HEK293 (cell line): ENCODE data around the gene MFSD2A.
A peak's percentile ranks its signal among the peaks of the same experiment; 100 is the strongest.

Source experiments
- CTCF ChIA-PET: fragments of 350-600 bp; formaldehyde crosslinking; extraction: SDS; loops from one replicate; lab custom pipeline; 2021; ENCODE audit warnings: antibody characterized with exemption; lab: Yijun Ruan, JAX
- POLR2A ChIA-PET: fragments of 300-600 bp; formaldehyde crosslinking; extraction: SDS; loops from one replicate; lab custom pipeline; 2020; ENCODE audit warnings: antibody characterized with exemption, inconsistent platforms; lab: Yijun Ruan, JAX
- H3K27ac ChIP-seq: fragments of 200-500 bp; sonication (Bioruptor generic); 2 replicates; pipeline ENCODE4 v1.5.1; 2014; ENCODE audit warnings: low read depth, low read length, control low read depth, inconsistent platforms; ENCODE audit errors: extremely low read depth
- H3K36me3 ChIP-seq, 2 experiments: fragments of 200-500 bp in 1 of 2; sonication (Bioruptor generic) in 1 of 2; 1 replicate in 1 of 2; 2 replicates in 1 of 2; pipeline ENCODE4 v1.5.1; 2014 to 2017; ENCODE audit warnings: inconsistent platforms in 2 of 2, low read length in 2 of 2; ENCODE audit not compliant: control insufficient read depth in 2 of 2, insufficient read depth in 1 of 2
- H3K4me1 ChIP-seq: fragments of 200-500 bp; sonication (Bioruptor generic); 2 replicates; pipeline ENCODE4 v1.5.1; 2014; ENCODE audit warnings: mild to moderate bottlenecking, low read length, inconsistent platforms; ENCODE audit not compliant: control insufficient read depth, insufficient read depth
- H3K4me3 ChIP-seq: 2 replicates; pipeline ENCODE4 v1.5.1; 2011; ENCODE audit warnings: low read depth, mild to moderate bottlenecking, control low read depth, low read length, moderate library complexity
- H3K9me3 ChIP-seq: fragments of 200-500 bp; sonication (Bioruptor generic); 2 replicates; pipeline ENCODE4 v1.5.1; 2014; ENCODE audit warnings: low read depth, low read length, inconsistent platforms; ENCODE audit not compliant: control insufficient read depth, insufficient read depth
- ATF2 ChIP-seq: fragments of 450-650 bp; formaldehyde crosslinking; IDR thresholded peaks from 2 replicates; pipeline ENCODE4 v1.5.1; 2016; ENCODE audit warnings: missing biosample characterization, missing genetic modification characterization, low read depth
- CTCF ChIP-seq: fragments of 450-650 bp; formaldehyde crosslinking; IDR thresholded peaks from 2 replicates; pipeline ENCODE4 v1.5.1; 2016; ENCODE audit warnings: missing biosample characterization, missing genetic modification characterization
- FEZF1 ChIP-seq: fragments of 450-650 bp; formaldehyde crosslinking; IDR thresholded peaks from 2 replicates; pipeline ENCODE4 v1.5.1; 2016; ENCODE audit warnings: missing biosample characterization, missing genetic modification characterization
- GLI4 ChIP-seq: fragments of 450-650 bp; formaldehyde crosslinking; IDR thresholded peaks from 2 replicates; pipeline ENCODE4 v1.5.1; 2016; ENCODE audit warnings: missing biosample characterization, missing genetic modification characterization
- HOXD13 ChIP-seq: sonication (generic); formaldehyde crosslinking; IDR thresholded peaks from 2 replicates; pipeline ENCODE4 v1.8.0; 2022; ENCODE audit warnings: missing genetic modification reagents, borderline replicate concordance
- KLF1 ChIP-seq: fragments of 450-650 bp; formaldehyde crosslinking; IDR thresholded peaks from 2 replicates; pipeline ENCODE4 v1.5.1; 2016; ENCODE audit warnings: missing biosample characterization, missing genetic modification characterization
- KLF17 ChIP-seq: fragments of 450-650 bp; formaldehyde crosslinking; IDR thresholded peaks from 2 replicates; pipeline ENCODE4 v1.5.1; 2016; ENCODE audit warnings: missing biosample characterization, missing genetic modification characterization
- PATZ1 ChIP-seq: fragments of 450-650 bp; formaldehyde crosslinking; IDR thresholded peaks from 2 replicates; pipeline ENCODE4 v1.5.1; 2016; ENCODE audit warnings: missing biosample characterization, missing genetic modification characterization
- TRIM28 ChIP-seq: IDR thresholded peaks from 2 replicates; pipeline ENCODE4 v1.6.1; 2011; ENCODE audit warnings: low read length, control low read depth, borderline replicate concordance
- ZBTB21 ChIP-seq: fragments of 450-650 bp; formaldehyde crosslinking; IDR thresholded peaks from 2 replicates; pipeline ENCODE4 v1.5.1; 2017; ENCODE audit warnings: missing biosample characterization, missing genetic modification characterization
- ZBTB6 ChIP-seq: fragments of 450-650 bp; formaldehyde crosslinking; IDR thresholded peaks from 2 replicates; pipeline ENCODE4 v1.5.1; 2017; ENCODE audit warnings: missing biosample characterization, missing genetic modification characterization
- ZIC2 ChIP-seq: fragments of 450-650 bp; formaldehyde crosslinking; IDR thresholded peaks from 2 replicates; pipeline ENCODE4 v1.5.1; 2016; ENCODE audit warnings: missing biosample characterization, missing genetic modification characterization
- ZNF302 ChIP-seq: fragments of 450-650 bp; formaldehyde crosslinking; IDR thresholded peaks from 2 replicates; pipeline ENCODE4 v1.5.1; 2016; ENCODE audit warnings: missing biosample characterization, missing genetic modification characterization, low read depth
- ZNF335 ChIP-seq: fragments of 450-650 bp; formaldehyde crosslinking; conservative IDR thresholded peaks from 2 replicates; pipeline ENCODE4 v1.5.1; 2016; ENCODE audit warnings: missing biosample characterization, missing genetic modification characterization
- ZNF404 ChIP-seq: fragments of 450-650 bp; formaldehyde crosslinking; IDR thresholded peaks from 2 replicates; pipeline ENCODE4 v1.5.1; 2017; ENCODE audit warnings: missing biosample characterization, missing genetic modification characterization
- ZNF433 ChIP-seq: fragments of 450-650 bp; formaldehyde crosslinking; IDR thresholded peaks from 2 replicates; pipeline ENCODE4 v1.5.1; 2016; ENCODE audit warnings: missing biosample characterization, missing genetic modification characterization, low read depth
- ZNF514 ChIP-seq: fragments of 450-650 bp; formaldehyde crosslinking; IDR thresholded peaks from 2 replicates; pipeline ENCODE4 v1.5.1; 2016; ENCODE audit warnings: missing biosample characterization, missing genetic modification characterization
- ZNF530 ChIP-seq: fragments of 450-650 bp; formaldehyde crosslinking; IDR thresholded peaks from 2 replicates; pipeline ENCODE4 v1.5.1; 2016; ENCODE audit warnings: low read depth, missing biosample characterization, missing genetic modification characterization
- ZNF548 ChIP-seq: fragments of 450-650 bp; formaldehyde crosslinking; IDR thresholded peaks from 2 replicates; pipeline ENCODE4 v1.5.1; 2016; ENCODE audit warnings: missing biosample characterization, missing genetic modification characterization
- ZNF571 ChIP-seq: fragments of 450-650 bp; formaldehyde crosslinking; IDR thresholded peaks from 2 replicates; pipeline ENCODE4 v1.5.0; 2017; ENCODE audit warnings: missing biosample characterization, missing genetic modification characterization
- ZNF626 ChIP-seq: fragments of 450-650 bp; sonication (Bioruptor Pico); formaldehyde crosslinking; IDR thresholded peaks from 2 replicates; pipeline ENCODE4 v1.5.1; 2018; ENCODE audit warnings: missing biosample characterization, missing genetic modification characterization, inconsistent platforms
- ZNF629 ChIP-seq: fragments of 450-650 bp; formaldehyde crosslinking; IDR thresholded peaks from 2 replicates; pipeline ENCODE4 v1.5.1; 2017; ENCODE audit warnings: missing biosample characterization, missing genetic modification characterization
- ZNF837 ChIP-seq: fragments of 450-650 bp; formaldehyde crosslinking; IDR thresholded peaks from 2 replicates; pipeline ENCODE4 v1.5.1; 2016; ENCODE audit warnings: missing biosample characterization, missing genetic modification characterization
- ZNF843 ChIP-seq: fragments of 450-650 bp; formaldehyde crosslinking; IDR thresholded peaks from 2 replicates; pipeline ENCODE4 v1.5.1; 2016; ENCODE audit warnings: missing biosample characterization, missing genetic modification characterization
- ZSCAN5A ChIP-seq: fragments of 450-650 bp; formaldehyde crosslinking; IDR thresholded peaks from 2 replicates; pipeline ENCODE4 v1.5.1; 2016; ENCODE audit warnings: missing biosample characterization, missing genetic modification characterization

MFSD2A gene

GRCh38 chr1:39925721-39926342 lies 29.1 kb upstream of the MFSD2A start:
- Histone ChIP-seq H3K36me3 (no peaks in the 10 kb centered on the region), H3K4me3 (no peak overlapping the region), H3K9me3 (no peaks in the 10 kb centered on the region), H3K27ac (no peak overlapping the region), H3K4me1 (no peaks in the 10 kb centered on the region)
- POLR2A ChIA-PET: interaction anchor here (1.0 to 1.1 kb wide), 2 partner anchors 30 to 114 kb away, joined by 3 to 4 read pairs; partner anchors contain the start of gene CAP1
- TF ChIP-seq ZIC2 (tag by site-specific recombination) (peak; percentile 44; the same call in 1 of the 2 replicates), GLI4 (0 out of 2 replicates have a peak, but pooled peaks have one; percentile 29), ZNF843 (tag by site-specific recombination) (no peak), ZNF530 (tag by site-specific recombination) (no peak), ZNF548 (tag by site-specific recombination) (no peak), ZNF626 (tag by site-specific recombination) (no peak), KLF1 (tag by site-specific recombination) (no peak)
- CTCF ChIA-PET: interaction anchor here (0.5 to 4.4 kb wide), 7 partner anchors 8 to 159 kb away, joined by 3 to 26 read pairs (median 3); no protein-coding TSS in a partner anchor

- H3K4me1 ChIP-seq: no peaks in the 10 kb centered on the region
- H3K9me3 ChIP-seq: no peaks in the 10 kb centered on the region
- H3K36me3 ChIP-seq: no peaks in the 10 kb centered on the region
- no peak overlapping the region for H3K4me3 ChIP-seq
- H3K27ac ChIP-seq: no peak overlapping the region
- ChIA-PET CTCF (interaction anchor here (0.6 to 4.4 kb wide), 3 partner anchors 8 to 106 kb away, joined by 3 to 26 read pairs (median 10); no protein-coding TSS in a partner anchor), POLR2A (interaction anchor here (1.0 to 1.1 kb wide), 2 partner anchors 29 to 114 kb away, joined by 3 to 4 read pairs; partner anchors contain the start of gene CAP1)
- TF ChIP-seq KLF17 (tag by site-specific recombination) (0 out of 2 replicates have a peak, but pooled peaks have one; percentile 42), ZBTB6 (tag by site-specific recombination) (no peak), TRIM28 (no peak), GLI4 (0 out of 2 replicates have a peak, but pooled peaks have one; percentile 7), ZNF514 (tag by site-specific recombination) (no peak), ZNF335 (peak; percentile 99), FEZF1 (tag by site-specific recombination) (no peak), ZIC2 (tag by site-specific recombination) (peak; percentile 98), ZNF571 (tag by site-specific recombination) (no peak), HOXD13 (no peak), PATZ1 (tag by site-specific recombination) (no peak), ZNF629 (tag by site-specific recombination) (peak; percentile 51; the same call in 1 of the 2 replicates), ZNF433 (no peak), ZNF837 (no peak), KLF1 (tag by site-specific recombination) (no peak), ZNF548 (tag by site-specific recombination) (no peak), ZNF404 (tag by site-specific recombination) (no peak), ZSCAN5A (tag by site-specific recombination) (no peak), ZBTB21 (tag by site-specific recombination) (peak; percentile 78), ATF2 (tag by site-specific recombination) (peak; percentile 86), ZNF302 (no peak), CTCF (tag by site-specific recombination) (no peak)
Measured at GRCh38 chr1:39926343-39926793, 28.6 kb upstream of the MFSD2A start.
